A549 (cell line): Measurements from ENCODE around the gene WNT16. TPM values are rescaled to one million over a fixed set of nuclear protein-coding genes. Genes with fewer than 3 reads are reported as not detected.

ENCODE experiments used
- ATAC-seq, 2 experiments: fragments of 200-7000 bp in 1 of 2; fragments of >200 bp in 1 of 2; cut with Nextera tagmentation in 1 of 2; cut with Tn5 transposase in 1 of 2; 3 replicates each; pipeline versions ENCODE4 v1.8.0 to v1.9.1; 2018 to 2020; ENCODE audit warnings: mild to moderate bottlenecking in 1 of 2, moderate library complexity in 1 of 2
- CTCF ChIA-PET: fragments of 300-600 bp; sonication (Branson Sonifier 250); formaldehyde crosslinking; extraction: SDS; loops from one replicate; lab custom pipeline; 2021; ENCODE audit warnings: antibody characterized with exemption, inconsistent platforms; lab: Yijun Ruan, JAX
- POLR2A ChIA-PET: fragments of 350-600 bp; formaldehyde crosslinking; extraction: SDS; loops from one replicate; lab custom pipeline; 2021; ENCODE audit warnings: antibody characterized with exemption, inconsistent platforms; lab: Yijun Ruan, JAX
- DNase-seq, 2 experiments: peaks; one replicate each; pipeline versions ENCODE4 v3.0.0 to v3.0.0-alpha.2; 2011 to 2016; ENCODE audit warnings: low read depth in 1 of 2, low spot score in 1 of 2
- FAIRE-seq: peaks from 2 replicates; lab custom pipeline; 2011; peaks lifted over from hg19 to GRCh38; lab: Jason Lieb, UNC
- H3K27ac ChIP-seq, 2 experiments: fragments of >200 bp; sonication (Bioruptor Twin); formaldehyde crosslinking; 3 replicates each; pipeline ENCODE4 v1.5.1; 2016 to 2017
- H3K4me1 ChIP-seq: fragments of >200 bp; sonication (Bioruptor Twin); formaldehyde crosslinking; 3 replicates; pipeline ENCODE4 v1.6.1; 2016
- H3K4me2 ChIP-seq: fragments of >200 bp; sonication (Bioruptor Twin); formaldehyde crosslinking; 3 replicates; pipeline ENCODE4 v1.6.1; 2016
- H3K4me3 ChIP-seq: fragments of >200 bp; sonication (Bioruptor Twin); formaldehyde crosslinking; 3 replicates; pipeline ENCODE4 v1.5.1; 2016
- H3K9me3 ChIP-seq: fragments of >200 bp; sonication (Bioruptor Twin); formaldehyde crosslinking; 3 replicates; pipeline ENCODE4 v1.6.1; 2016
- CHD2 ChIP-seq: fragments of 150-350 bp; IDR thresholded peaks from 2 replicates; pipeline ENCODE4 v1.6.1; 2014; ENCODE audit warnings: low read length; ENCODE audit not compliant: partially characterized antibody
- CHD4 ChIP-seq: fragments of 200-600 bp; sonication (generic); IDR thresholded peaks from 2 replicates; pipeline ENCODE4 v1.6.1; 2016; ENCODE audit warnings: antibody characterized with exemption, mild to moderate bottlenecking, borderline replicate concordance
- EHF ChIP-seq: fragments of 250-450 bp; sonication (Bioruptor Pico); IDR thresholded peaks from 2 replicates; pipeline ENCODE4 v1.5.0; 2020; ENCODE audit warnings: mild to moderate bottlenecking
- EHMT2 ChIP-seq: fragments of 200-600 bp; sonication (generic); IDR thresholded peaks from 2 replicates; pipeline ENCODE4 v1.6.1; 2016; ENCODE audit warnings: antibody characterized with exemption, low read depth, mild to moderate bottlenecking, moderate library complexity
- ESRRA ChIP-seq: fragments of 150-350 bp; IDR thresholded peaks from 2 replicates; pipeline ENCODE4 v1.6.1; 2014; ENCODE audit warnings: mild to moderate bottlenecking, low read length, borderline replicate concordance
- FOSB ChIP-seq: fragments of 250-450 bp; sonication (Bioruptor Pico); IDR thresholded peaks from 2 replicates; pipeline ENCODE4 v1.5.0; 2020; ENCODE audit warnings: mild to moderate bottlenecking, moderate library complexity
- FOSL2 ChIP-seq, 2 experiments: fragments of 450-650 bp in 1 of 2; fragments of >200 bp in 1 of 2; sonication (Bioruptor Twin) in 1 of 2; formaldehyde crosslinking; IDR thresholded peaks; 2 replicates each; pipeline versions ENCODE4 v1.5.0 to v1.6.1; 2016 to 2020; ENCODE audit warnings: mild to moderate bottlenecking in 1 of 2, moderate library complexity in 1 of 2
- GATA3 ChIP-seq: IDR thresholded peaks from 2 replicates; pipeline ENCODE4 v1.6.1; 2012; ENCODE audit warnings: borderline replicate concordance
- HDAC2 ChIP-seq: fragments of 200-600 bp; sonication (generic); IDR thresholded peaks from 2 replicates; pipeline ENCODE4 v1.6.1; 2016
- HOXB13 ChIP-seq: fragments of 250-450 bp; sonication (Bioruptor Pico); IDR thresholded peaks from 2 replicates; pipeline ENCODE4 v1.5.0; 2020; ENCODE audit warnings: low read depth, mild to moderate bottlenecking, moderate library complexity
- JUN ChIP-seq, 2 experiments: fragments of >200 bp; sonication (Bioruptor Twin); formaldehyde crosslinking; IDR thresholded peaks; 2 replicates in 1 of 2; 3 replicates in 1 of 2; pipeline ENCODE4 v1.6.1; 2016 to 2017
- MAZ ChIP-seq: fragments of 150-350 bp; IDR thresholded peaks from 2 replicates; pipeline ENCODE4 v1.6.1; 2014; ENCODE audit warnings: antibody characterized with exemption, low read depth, low read length, borderline replicate concordance
- NFE2L2 ChIP-seq: fragments of 150-350 bp; conservative IDR thresholded peaks from 2 replicates; pipeline ENCODE4 v1.6.1; 2014; ENCODE audit warnings: low read length
- PHF8 ChIP-seq: fragments of 200-600 bp; sonication (generic); IDR thresholded peaks from 2 replicates; pipeline ENCODE4 v1.6.1; 2016; ENCODE audit warnings: low read depth, mild to moderate bottlenecking, antibody characterized with exemption, moderate library complexity, borderline replicate concordance
- POLR2AphosphoS2 ChIP-seq: conservative IDR thresholded peaks from 2 replicates; pipeline ENCODE4 v1.6.1; 2012; ENCODE audit warnings: low read length, improper control_type of control experiment, inconsistent platforms
- RCOR1 ChIP-seq: fragments of 150-350 bp; IDR thresholded peaks from 2 replicates; pipeline ENCODE4 v1.6.1; 2014; ENCODE audit warnings: antibody characterized with exemption, low read length, low read depth
- SMC3 ChIP-seq: fragments of >200 bp; sonication (Bioruptor Twin); formaldehyde crosslinking; IDR thresholded peaks from 3 replicates; pipeline ENCODE4 v1.6.1; 2018; ENCODE audit warnings: inconsistent platforms
- TP53 ChIP-seq: fragments of 250-450 bp; sonication (Bioruptor Pico); IDR thresholded peaks from 2 replicates; pipeline ENCODE4 v1.5.0; 2021; ENCODE audit warnings: mild to moderate bottlenecking, moderate library complexity
- ZFP36 ChIP-seq: fragments of 450-650 bp; IDR thresholded peaks from 2 replicates; pipeline ENCODE4 v1.6.1; 2014; ENCODE audit warnings: borderline replicate concordance; ENCODE audit not compliant: partially characterized antibody
- ZNF302 ChIP-seq: fragments of 250-450 bp; sonication (Bioruptor Pico); IDR thresholded peaks from 2 replicates; pipeline ENCODE4 v1.9.0; 2021; ENCODE audit warnings: inconsistent platforms, mild to moderate bottlenecking, moderate library complexity
- WGBS: methylation state at CpG from one replicate; pipeline ENCODE4 v1.1.6; 2017; ENCODE audit errors: missing lambda C conversion rate; 5-methylcytosine and 5-hydroxymethylcytosine counted together
- polyA plus RNA-seq, 4 experiments: library from polyadenylated mRNA; depleted of rRNA in 3 of 4; stranded (reverse); fragments of >200 nt; fragmentation: RNase III in 1 of 4; extraction: RNeasy Plus Mini Kit Qiagen cat#74134 plus additional on column Dnase treatment in 1 of 4; gene quantifications; 2 replicates in 3 of 4; 3 replicates in 1 of 4; pipeline ENCODE4 v1.2.3, GENCODE V29; 2011 to 2017
- TF ChIP-seq, protein P1 (sequence below): fragments of >200 bp; sonication (Bioruptor Twin); formaldehyde crosslinking; IDR thresholded peaks from 3 replicates; pipeline ENCODE4 v1.5.1; 2016
- TF ChIP-seq, protein P2 (sequence below): IDR thresholded peaks from 2 replicates; pipeline ENCODE4 v1.6.1; 2012
- TF ChIP-seq, protein P3 (sequence below): fragments of 200-600 bp; sonication (generic); IDR thresholded peaks from 2 replicates; pipeline ENCODE4 v1.6.1; 2016; ENCODE audit warnings: antibody characterized with exemption, mild to moderate bottlenecking, moderate library complexity

Gene WNT16
- polyA plus RNA-seq, 2 of the 4 experiments (the other 2 are of a cell fraction), result not detected

DNA sequence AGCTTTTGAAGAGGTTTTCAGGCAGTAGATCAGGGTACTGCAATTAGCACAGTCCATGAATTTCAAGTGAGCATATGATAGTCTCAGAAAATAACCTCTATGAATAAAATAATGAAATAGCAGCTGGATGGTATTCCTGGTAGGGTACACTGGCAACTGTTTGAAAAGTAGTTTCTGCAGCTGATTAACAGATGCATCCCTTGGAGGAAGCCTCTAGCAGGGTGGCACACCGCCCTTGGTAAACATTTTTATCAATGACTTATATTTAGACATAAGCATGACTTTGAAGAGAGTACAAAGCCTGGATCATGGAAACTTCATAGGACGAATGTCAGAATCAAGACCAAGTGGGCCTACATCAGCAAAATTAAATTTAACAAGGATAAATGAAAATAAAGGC lies 26.8 kb downstream of the WNT16 start:
- ATAC-seq, result no peak
- POLR2A ChIA-PET, result no interaction called here
- no peak overlapping the region for H3K4me2 ChIP-seq
- H3K4me1 ChIP-seq, result no peaks in the 10 kb centered on the region
- DNase-seq, result no peak
- WGBS, result 85% methylated on average over 2 of the region's 2 CpGs
- H3K9me3 ChIP-seq, result no peaks in the 10 kb centered on the region
- CTCF ChIA-PET, result interaction anchor here (1.5 to 2.2 kb wide), 2 partner anchors 12 to 192 kb away, joined by 6 to 9 read pairs; no protein-coding TSS in a partner anchor
- no peak for TF ChIP-seq FOSL2 (IDR thresholded peaks at IDR 0.05)
- TF ChIP-seq FOSL2 (CRISPR knock-in tag; IDR thresholded peaks at IDR 0.05), result no peak
- TF ChIP-seq CHD2, result no peak
- TF ChIP-seq SMC3, result no peak
- TF ChIP-seq, protein P1, sequence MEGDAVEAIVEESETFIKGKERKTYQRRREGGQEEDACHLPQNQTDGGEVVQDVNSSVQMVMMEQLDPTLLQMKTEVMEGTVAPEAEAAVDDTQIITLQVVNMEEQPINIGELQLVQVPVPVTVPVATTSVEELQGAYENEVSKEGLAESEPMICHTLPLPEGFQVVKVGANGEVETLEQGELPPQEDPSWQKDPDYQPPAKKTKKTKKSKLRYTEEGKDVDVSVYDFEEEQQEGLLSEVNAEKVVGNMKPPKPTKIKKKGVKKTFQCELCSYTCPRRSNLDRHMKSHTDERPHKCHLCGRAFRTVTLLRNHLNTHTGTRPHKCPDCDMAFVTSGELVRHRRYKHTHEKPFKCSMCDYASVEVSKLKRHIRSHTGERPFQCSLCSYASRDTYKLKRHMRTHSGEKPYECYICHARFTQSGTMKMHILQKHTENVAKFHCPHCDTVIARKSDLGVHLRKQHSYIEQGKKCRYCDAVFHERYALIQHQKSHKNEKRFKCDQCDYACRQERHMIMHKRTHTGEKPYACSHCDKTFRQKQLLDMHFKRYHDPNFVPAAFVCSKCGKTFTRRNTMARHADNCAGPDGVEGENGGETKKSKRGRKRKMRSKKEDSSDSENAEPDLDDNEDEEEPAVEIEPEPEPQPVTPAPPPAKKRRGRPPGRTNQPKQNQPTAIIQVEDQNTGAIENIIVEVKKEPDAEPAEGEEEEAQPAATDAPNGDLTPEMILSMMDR, result no peak
- TF ChIP-seq TP53, result no peak
- no peak for TF ChIP-seq GATA3
- TF ChIP-seq EHF (CRISPR knock-in tag), result no peak
- FAIRE-seq, result no peak
- H3K27ac ChIP-seq, result no peak overlapping the region
- H3K4me3 ChIP-seq, result no peak overlapping the region

DNA sequence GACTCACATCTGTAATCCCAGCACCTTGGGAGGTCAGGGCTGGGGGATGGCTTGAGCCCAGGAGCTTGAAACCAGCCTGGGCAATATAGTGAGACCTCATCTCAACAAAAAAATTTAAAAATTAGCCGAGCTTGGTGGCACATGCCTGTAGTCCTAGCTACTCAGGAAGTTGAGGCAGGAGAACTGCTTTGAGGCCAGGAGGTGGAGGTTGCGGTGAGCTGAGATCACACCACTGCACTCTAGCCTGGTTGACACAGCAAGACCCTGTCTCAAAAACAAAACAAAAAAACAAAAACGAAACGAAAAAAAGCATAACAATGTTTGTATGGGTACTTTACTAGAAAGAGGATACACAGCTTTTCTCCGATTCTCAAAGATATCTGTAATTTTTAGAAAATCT lies 31.8 kb downstream of the WNT16 start:
- CTCF ChIA-PET, result interaction anchor here (0.9 kb wide), 1 partner anchor 36 kb away, joined by 3 read pairs; the partner anchor contains the start of gene FAM3C
- POLR2A ChIA-PET, result no interaction called here
- 88% methylated on average over 5 of the region's 5 CpGs for WGBS
- FAIRE-seq, result no peak
- Histone ChIP-seq H3K9me3 (no peaks in the 10 kb centered on the region), H3K4me3 (no peak overlapping the region), H3K4me1 (no peaks in the 10 kb centered on the region), H3K4me2 (no peak overlapping the region), H3K27ac (no peak overlapping the region)
- TF ChIP-seq, protein P2, sequence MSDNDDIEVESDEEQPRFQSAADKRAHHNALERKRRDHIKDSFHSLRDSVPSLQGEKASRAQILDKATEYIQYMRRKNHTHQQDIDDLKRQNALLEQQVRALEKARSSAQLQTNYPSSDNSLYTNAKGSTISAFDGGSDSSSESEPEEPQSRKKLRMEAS, result no peak
- TF ChIP-seq MAZ, result no peak
- TF ChIP-seq EHMT2, result no peak
- TF ChIP-seq HDAC2, result no peak
- TF ChIP-seq RCOR1, result no peak
- TF ChIP-seq, protein P3, sequence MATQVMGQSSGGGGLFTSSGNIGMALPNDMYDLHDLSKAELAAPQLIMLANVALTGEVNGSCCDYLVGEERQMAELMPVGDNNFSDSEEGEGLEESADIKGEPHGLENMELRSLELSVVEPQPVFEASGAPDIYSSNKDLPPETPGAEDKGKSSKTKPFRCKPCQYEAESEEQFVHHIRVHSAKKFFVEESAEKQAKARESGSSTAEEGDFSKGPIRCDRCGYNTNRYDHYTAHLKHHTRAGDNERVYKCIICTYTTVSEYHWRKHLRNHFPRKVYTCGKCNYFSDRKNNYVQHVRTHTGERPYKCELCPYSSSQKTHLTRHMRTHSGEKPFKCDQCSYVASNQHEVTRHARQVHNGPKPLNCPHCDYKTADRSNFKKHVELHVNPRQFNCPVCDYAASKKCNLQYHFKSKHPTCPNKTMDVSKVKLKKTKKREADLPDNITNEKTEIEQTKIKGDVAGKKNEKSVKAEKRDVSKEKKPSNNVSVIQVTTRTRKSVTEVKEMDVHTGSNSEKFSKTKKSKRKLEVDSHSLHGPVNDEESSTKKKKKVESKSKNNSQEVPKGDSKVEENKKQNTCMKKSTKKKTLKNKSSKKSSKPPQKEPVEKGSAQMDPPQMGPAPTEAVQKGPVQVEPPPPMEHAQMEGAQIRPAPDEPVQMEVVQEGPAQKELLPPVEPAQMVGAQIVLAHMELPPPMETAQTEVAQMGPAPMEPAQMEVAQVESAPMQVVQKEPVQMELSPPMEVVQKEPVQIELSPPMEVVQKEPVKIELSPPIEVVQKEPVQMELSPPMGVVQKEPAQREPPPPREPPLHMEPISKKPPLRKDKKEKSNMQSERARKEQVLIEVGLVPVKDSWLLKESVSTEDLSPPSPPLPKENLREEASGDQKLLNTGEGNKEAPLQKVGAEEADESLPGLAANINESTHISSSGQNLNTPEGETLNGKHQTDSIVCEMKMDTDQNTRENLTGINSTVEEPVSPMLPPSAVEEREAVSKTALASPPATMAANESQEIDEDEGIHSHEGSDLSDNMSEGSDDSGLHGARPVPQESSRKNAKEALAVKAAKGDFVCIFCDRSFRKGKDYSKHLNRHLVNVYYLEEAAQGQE, result no peak
- no peak for TF ChIP-seq NFE2L2
- TF ChIP-seq GATA3, result no peak
- no peak for TF ChIP-seq JUN (IDR thresholded peaks at IDR 0.05)
- no peak for TF ChIP-seq TP53
- TF ChIP-seq POLR2AphosphoS2, result no peak
- TF ChIP-seq HOXB13 (CRISPR knock-in tag), result no peak
- TF ChIP-seq, protein P1, result no peak
- TF ChIP-seq FOSB (CRISPR knock-in tag), result no peak
- TF ChIP-seq ZNF302 (CRISPR knock-in tag), result no peak
- no peak for TF ChIP-seq ZFP36
- TF ChIP-seq ESRRA, result no peak
- TF ChIP-seq PHF8, result no peak
- TF ChIP-seq CHD4, result no peak
- no peak for TF ChIP-seq EHF (CRISPR knock-in tag)
- no peak for DNase-seq
- ATAC-seq, result no peak
